Measurements from ENCODE around the gene TRAPPC14. TPM values are rescaled to one million over a fixed set of nuclear protein-coding genes. Genes with fewer than 3 reads are reported as not detected.

Gene TRAPPC14
- total and polyA plus RNA-seq, 7 donors: 3.9 to 39.3 (median 11.6) TPM

- H3K27me3 ChIP-seq: no peaks in the 10 kb centered on the region
- no peak overlapping the region for H3K27ac ChIP-seq
- no peak for TF ChIP-seq POLR2AphosphoS5 (IDR thresholded peaks at IDR 0.05)
- no peak for TF ChIP-seq EP300 (IDR thresholded peaks at IDR 0.05)
- TF ChIP-seq, protein P1, sequence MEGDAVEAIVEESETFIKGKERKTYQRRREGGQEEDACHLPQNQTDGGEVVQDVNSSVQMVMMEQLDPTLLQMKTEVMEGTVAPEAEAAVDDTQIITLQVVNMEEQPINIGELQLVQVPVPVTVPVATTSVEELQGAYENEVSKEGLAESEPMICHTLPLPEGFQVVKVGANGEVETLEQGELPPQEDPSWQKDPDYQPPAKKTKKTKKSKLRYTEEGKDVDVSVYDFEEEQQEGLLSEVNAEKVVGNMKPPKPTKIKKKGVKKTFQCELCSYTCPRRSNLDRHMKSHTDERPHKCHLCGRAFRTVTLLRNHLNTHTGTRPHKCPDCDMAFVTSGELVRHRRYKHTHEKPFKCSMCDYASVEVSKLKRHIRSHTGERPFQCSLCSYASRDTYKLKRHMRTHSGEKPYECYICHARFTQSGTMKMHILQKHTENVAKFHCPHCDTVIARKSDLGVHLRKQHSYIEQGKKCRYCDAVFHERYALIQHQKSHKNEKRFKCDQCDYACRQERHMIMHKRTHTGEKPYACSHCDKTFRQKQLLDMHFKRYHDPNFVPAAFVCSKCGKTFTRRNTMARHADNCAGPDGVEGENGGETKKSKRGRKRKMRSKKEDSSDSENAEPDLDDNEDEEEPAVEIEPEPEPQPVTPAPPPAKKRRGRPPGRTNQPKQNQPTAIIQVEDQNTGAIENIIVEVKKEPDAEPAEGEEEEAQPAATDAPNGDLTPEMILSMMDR (IDR thresholded peaks at IDR 0.05): no peak
- no peak for TF ChIP-seq POLR2A (IDR thresholded peaks at IDR 0.05)
- no peaks in the 10 kb centered on the region for H3K36me3 ChIP-seq
- no peaks in the 10 kb centered on the region for H3K9me3 ChIP-seq
- intact Hi-C loops (cut with DNase I): no loop called here
- H3K4me3 ChIP-seq: no peak overlapping the region
- no peaks in the 10 kb centered on the region for H3K4me1 ChIP-seq
- WGBS, 2 donors: 95 to 98% methylated on average over 3 of the region's 3 CpGs
- no peak for DNase-seq
Observed at GRCh38 chr7:100142461-100142860, 16.1 kb downstream of the TRAPPC14 start.

DNA sequence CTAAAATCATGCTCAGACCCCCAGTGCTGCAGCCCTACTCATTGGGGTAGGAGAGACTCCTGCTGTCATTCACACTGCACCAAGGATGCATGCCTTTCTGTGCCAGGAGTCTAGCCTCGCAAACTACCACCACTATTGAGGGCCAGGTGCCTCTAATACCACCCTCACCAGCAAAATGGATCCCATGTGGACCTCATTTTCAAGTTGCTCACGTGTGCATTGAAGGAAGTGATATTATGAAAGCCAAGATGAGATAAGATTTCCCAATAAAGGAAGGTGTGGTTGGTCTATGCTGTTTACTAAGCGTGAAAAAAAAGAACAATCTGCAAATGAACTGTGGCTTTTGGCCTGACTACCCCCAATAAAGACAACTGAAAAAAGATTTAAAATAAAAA is 17.0 kb downstream of the TRAPPC14 start:
- DNase-seq: no peak
- TF ChIP-seq POLR2A (IDR thresholded peaks at IDR 0.05) (no peak), POLR2AphosphoS5 (IDR thresholded peaks at IDR 0.05) (no peak), EP300 (IDR thresholded peaks at IDR 0.05) (no peak)
- TF ChIP-seq, protein P1 (IDR thresholded peaks at IDR 0.05): no peak
- Histone ChIP-seq H3K27me3 (no peaks in the 10 kb centered on the region), H3K4me3 (no peak overlapping the region), H3K27ac (no peak overlapping the region), H3K4me1 (no peaks in the 10 kb centered on the region), H3K36me3 (no peaks in the 10 kb centered on the region), H3K9me3 (no peaks in the 10 kb centered on the region)
- WGBS, 2 donors: 16 to 55% methylated on average over 3 of the region's 3 CpGs
- intact Hi-C loops (cut with DNase I): no loop called here

DNA sequence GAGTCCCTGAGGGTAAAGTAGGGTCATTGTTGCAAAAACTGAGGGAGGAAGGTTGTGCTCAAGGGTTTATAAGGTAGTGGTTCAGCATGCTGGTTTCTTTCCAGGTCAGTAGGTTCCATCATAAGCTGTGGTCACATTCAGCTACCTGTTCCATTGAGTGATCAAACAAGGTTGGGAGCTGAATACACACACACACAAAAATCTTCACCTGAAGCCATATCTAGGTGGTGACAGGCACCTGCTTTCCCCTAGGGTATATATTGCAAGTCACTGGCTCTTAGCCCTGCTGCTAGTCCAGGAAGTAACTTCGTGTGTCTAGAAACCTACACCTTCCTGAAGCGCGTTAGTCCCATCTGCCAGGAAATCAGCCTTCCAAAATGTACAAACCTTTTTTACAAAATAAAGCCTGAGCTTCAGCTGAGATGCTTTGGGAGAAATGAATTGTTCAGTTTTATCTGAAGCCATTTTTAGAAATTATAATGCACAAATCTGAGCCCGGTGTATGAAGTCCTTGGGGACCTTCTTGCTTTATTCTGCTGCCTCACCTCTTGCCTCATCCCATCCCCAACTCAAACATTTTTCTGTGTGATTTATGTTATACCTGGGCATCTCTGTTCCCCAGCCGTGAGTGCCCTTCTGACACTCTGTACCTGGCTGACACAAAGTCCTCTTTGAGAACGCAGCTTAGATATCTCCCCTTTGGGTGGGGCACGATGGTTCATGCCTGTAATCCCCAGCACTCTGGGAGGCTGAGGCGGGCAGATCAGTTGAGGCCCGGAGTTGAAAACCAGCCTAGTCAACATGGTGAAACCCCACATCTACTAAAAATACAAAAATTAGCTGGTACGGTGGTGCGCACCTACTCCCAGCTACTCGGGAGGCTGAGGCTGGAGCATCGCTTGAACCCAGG is 20.4 kb downstream of the TRAPPC14 start:
- H3K4me1 ChIP-seq: no peaks in the 10 kb centered on the region
- H3K27ac ChIP-seq: no peak overlapping the region
- no peaks in the 10 kb centered on the region for H3K9me3 ChIP-seq
- no peaks in the 10 kb centered on the region for H3K36me3 ChIP-seq
- no peaks in the 10 kb centered on the region for H3K27me3 ChIP-seq
- no peak overlapping the region for H3K4me3 ChIP-seq
- WGBS, 2 donors: 43 to 65% methylated on average over 13 of the region's 13 CpGs
- DNase-seq: no peak
- intact Hi-C loops (cut with DNase I): no loop called here
- TF ChIP-seq EP300 (IDR thresholded peaks at IDR 0.05): no peak
- TF ChIP-seq, protein P1 (IDR thresholded peaks at IDR 0.05): no peak
- TF ChIP-seq POLR2A (IDR thresholded peaks at IDR 0.05): no peak

- H3K27ac ChIP-seq: no peak overlapping the region
- TF ChIP-seq, protein P1 (IDR thresholded peaks at IDR 0.05): peak; percentile 85 to 89 (median 86)
- no peak for TF ChIP-seq EP300 (IDR thresholded peaks at IDR 0.05)
- DNase-seq: no peak
- intact Hi-C loops (cut with DNase I): loop anchor here (2.0 kb wide), 1 partner anchor 84 kb away; no protein-coding TSS in a partner anchor
- H3K9me3 ChIP-seq: no peaks in the 10 kb centered on the region
- peaks cover 0 to 22% (median 11%) of the 10 kb centered on the region in 4 donors for H3K4me1 ChIP-seq
- no peak overlapping the region for H3K4me3 ChIP-seq
- no peaks in the 10 kb centered on the region for H3K36me3 ChIP-seq
- 26 to 34% methylated on average over 3 of the region's 3 CpGs for WGBS, 2 donors
- H3K27me3 ChIP-seq: no peaks in the 10 kb centered on the region
Observed at GRCh38 chr7:100132697-100133151, 25.8 kb downstream of the TRAPPC14 start.

Measured in sigmoid colon (tissue), 7 donors.